ENCODE data around the gene PRELP. TPM values are rescaled to one million over a fixed set of nuclear protein-coding genes. Genes with fewer than 3 reads are reported as not detected.

Gene PRELP
- total RNA-seq, 4 donors from 2014 or later: 63.1 to 140 (median 80.8) TPM

DNA sequence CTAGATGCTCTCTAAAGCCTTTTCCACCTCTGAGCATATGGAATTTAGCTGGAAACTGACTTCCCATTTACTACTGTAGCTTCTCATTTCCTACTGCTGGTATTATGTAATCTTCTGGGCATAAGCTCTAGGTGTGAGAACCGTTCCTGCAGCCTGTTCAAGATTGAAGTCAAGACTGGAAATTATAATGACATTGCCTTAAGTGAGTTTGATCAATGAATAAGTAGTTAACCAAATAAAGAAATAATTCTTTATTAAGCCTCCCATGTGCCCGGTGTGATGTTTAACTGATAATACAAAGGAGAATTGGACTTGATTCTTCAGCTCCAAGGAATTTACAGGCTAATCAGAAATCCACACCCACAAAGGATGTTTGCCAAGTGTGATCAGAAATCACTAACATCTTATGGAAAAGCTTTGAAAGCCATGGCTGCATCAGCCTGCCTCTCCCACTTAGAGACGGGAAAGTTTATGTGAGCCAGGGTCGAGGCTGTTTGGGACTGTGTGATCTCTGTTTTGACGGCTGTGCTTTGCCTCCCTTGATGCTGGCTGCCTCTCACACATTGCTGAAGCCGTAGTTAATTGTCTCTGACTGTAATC is 36.4 kb upstream of the PRELP start:
- TF ChIP-seq, protein P1, sequence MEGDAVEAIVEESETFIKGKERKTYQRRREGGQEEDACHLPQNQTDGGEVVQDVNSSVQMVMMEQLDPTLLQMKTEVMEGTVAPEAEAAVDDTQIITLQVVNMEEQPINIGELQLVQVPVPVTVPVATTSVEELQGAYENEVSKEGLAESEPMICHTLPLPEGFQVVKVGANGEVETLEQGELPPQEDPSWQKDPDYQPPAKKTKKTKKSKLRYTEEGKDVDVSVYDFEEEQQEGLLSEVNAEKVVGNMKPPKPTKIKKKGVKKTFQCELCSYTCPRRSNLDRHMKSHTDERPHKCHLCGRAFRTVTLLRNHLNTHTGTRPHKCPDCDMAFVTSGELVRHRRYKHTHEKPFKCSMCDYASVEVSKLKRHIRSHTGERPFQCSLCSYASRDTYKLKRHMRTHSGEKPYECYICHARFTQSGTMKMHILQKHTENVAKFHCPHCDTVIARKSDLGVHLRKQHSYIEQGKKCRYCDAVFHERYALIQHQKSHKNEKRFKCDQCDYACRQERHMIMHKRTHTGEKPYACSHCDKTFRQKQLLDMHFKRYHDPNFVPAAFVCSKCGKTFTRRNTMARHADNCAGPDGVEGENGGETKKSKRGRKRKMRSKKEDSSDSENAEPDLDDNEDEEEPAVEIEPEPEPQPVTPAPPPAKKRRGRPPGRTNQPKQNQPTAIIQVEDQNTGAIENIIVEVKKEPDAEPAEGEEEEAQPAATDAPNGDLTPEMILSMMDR (IDR thresholded peaks at IDR 0.05; ENCODE audit: low read depth): no peak

DNA sequence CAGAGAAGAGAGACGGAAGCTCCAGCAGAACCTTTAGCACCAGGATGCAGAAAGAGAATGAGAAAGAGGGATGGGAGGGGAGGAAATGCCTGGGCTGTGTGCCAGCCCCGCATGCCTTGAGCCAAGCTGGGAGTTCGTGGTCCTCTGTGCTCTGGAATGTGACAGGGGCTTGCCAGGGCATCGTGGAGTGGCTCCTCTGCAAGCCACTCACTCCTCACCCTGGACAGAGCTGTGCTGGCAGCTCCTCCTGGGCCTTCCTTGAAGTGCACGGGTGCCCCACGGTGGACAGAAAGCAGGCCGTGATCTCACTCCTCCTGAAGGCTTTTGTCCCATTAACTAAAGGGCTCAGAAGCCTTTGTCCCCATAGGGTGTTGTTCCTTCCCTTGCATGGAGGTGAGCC is 34.8 kb upstream of the PRELP start:
- TF ChIP-seq, protein P1 (IDR thresholded peaks at IDR 0.05; ENCODE audit: low read depth): no peak

DNA sequence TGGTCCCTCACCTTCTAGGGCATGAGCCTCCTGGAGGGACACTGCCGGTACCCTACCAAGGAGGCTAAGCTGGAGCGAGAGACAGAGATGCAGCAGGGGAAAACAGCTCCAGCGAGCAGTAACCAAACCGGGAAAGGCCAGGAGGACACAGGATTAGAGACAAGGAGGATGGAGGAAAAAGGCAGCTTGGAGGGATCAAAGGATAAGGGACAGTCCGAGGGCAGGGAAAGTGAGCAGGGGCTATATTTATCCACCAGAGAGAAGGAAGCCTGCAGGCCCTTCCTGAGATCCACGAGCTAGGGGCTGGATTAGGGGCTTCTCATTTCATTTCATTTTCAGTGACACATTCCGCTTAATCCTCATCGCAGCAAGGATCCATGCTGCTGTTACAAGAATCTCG is 33.8 kb upstream of the PRELP start:
- TF ChIP-seq, protein P1 (IDR thresholded peaks at IDR 0.05; ENCODE audit: low read depth): no peak

DNA sequence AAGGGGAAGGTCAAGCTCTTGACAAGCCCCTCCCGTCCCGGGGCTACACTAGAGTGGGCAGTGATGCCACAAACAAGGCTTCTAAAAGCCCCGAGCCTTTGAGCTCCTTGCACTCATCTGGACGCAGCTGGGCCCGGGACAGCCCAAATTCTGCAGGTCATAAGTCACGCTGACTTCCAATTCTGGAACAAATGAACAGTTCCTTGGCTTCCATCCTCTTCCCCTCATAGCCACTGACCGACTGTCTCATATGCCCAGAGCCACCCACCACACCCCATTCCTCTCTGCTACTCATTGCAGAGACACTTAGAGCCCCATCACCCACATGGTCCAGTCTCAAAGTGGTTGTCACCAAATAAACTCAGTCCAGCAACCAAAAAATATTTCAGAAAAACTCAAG is 32.8 kb upstream of the PRELP start:
- TF ChIP-seq, protein P1 (IDR thresholded peaks at IDR 0.05; ENCODE audit: low read depth): no peak

DNA sequence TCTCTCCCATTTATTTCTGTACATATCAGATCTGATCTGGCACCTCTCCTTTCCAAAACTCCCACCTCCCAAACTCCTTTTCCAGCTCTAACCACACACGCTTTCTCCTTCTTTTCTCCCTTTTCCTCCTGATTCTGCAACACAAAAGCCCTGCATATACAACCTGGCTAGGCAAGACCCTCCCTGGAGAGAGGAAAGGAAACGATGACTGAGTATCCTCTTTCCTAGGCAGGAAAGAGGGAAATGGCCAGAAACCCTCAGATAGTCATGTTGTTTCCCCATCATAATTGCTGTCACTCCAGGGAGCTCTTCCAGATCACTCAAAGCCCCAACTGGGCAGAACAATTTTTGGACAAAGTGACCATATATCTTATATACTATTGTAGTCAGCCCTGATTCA is 32.3 kb upstream of the PRELP start:
- TF ChIP-seq, protein P1 (IDR thresholded peaks at IDR 0.05; ENCODE audit: low read depth): no peak

DNA sequence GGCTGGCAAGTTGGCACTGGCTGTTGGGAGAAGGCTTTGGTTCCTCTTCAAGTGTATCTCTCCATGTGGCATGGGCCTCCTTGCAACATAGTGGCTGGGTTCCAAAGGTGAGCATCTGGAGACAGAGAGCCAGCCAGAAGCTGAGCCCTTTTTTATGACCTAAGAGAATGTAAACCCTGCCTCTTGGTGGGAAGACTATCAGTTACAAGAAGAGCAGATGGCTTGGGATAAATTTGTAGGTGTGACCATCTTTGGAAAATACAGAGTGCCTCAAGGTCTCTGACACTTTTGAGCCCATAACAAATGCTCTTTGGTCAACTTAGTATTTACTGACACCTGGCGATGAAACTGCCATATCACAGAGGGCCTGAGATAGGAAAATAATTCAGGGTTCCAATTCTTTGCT is 31.4 kb upstream of the PRELP start:
- TF ChIP-seq, protein P1 (IDR thresholded peaks at IDR 0.05; ENCODE audit: low read depth): no peak

DNA sequence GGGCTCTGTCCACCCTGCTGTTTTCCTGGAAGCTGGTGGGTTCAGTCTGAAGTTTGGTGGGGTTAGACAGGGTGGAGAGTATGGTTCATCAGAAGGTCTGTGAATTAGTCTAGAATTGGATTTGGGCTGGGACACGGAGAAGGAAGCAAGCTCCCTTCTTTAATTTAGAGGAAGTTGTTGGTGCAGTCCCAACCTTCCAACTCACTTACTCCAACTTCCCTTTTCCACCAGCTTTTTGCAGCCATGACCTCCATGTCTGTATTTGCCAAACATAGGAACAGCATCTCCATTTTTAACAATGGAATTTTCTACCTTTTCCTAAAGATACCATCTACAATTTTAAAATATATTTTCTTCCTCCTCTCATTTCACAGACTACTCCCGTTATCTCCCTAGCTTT is 28.5 kb upstream of the PRELP start:
- TF ChIP-seq, protein P1 (IDR thresholded peaks at IDR 0.05; ENCODE audit: low read depth): no peak
